Stimulated activated CD8-positive, alpha-beta memory T cell treated with anti-CD3 and anti-CD28 coated beads, Interleukin-15, amount 100 ng/mL, for 1 hour (primary cell): ENCODE results near the gene PAGR1.
"Not testable (repeated sequence)": the region's sequence is repeated elsewhere in the genome, so short reads cannot be mapped to it uniquely, and the experiment has no call there.

Experiments
- DNase-seq: peaks from one replicate; pipeline ENCODE4 v3.0.0-alpha.2; 2020; ENCODE audit warnings: low read depth

The PAGR1 gene

GRCh38 chr16:29868396-29869009 is 52.6 kb downstream of the PAGR1 start:
- DNase-seq: no peak

- DNase-seq: not testable (repeated sequence)
Observed at GRCh38 chr16:29869067-29869466, 53.1 kb downstream of the PAGR1 start.
